HG03103 (cell line): ENCODE measurements around the gene SERPINH1.

Experiments used
- ATAC-seq: cut with Tn5 transposase; IDR thresholded peaks from one replicate; pipeline ENCODE4 v1.9.1; 2021; ENCODE audit warnings: low read depth; ENCODE audit not compliant: unreplicated experiment

Gene SERPINH1

DNA sequence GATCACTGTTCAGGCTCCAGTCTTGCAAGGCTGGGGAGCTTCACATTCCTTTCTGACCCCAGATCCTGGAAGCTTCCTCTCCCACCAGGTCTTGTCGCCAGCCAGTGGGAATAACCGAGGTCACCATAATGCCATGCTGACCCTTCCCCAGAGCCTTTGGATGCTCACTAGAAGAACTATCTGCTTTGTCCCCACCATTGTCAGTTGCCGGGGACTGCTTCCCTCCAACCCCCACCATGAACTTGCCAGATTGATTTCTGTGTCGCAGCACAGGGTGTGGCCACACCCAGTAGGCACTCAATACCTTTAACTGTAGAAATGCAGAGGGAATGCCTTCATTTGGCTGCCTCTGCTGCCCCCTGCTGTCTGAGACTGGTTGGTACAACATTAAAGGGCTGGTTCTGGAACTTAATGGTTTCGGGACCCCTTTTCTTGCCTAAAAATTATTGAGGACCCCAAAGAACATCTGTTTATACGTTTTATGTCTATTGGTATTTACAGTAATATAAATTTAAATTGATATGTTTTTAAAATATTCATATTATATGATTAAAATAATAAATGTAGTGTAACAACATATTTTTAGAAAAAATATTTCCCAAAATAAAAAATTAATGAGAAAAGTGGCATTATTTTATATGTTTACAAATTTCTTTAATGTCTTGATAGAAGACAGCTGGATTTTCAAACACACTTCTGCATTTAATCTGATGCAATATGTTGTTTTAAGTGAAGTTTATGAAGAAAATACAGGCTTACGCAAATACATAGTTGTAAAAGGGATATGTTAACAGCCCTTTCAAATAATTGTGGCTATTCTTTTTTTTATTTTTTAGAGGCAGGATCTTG, 29.6 kb upstream of the SERPINH1 start:
- no peak for ATAC-seq

DNA sequence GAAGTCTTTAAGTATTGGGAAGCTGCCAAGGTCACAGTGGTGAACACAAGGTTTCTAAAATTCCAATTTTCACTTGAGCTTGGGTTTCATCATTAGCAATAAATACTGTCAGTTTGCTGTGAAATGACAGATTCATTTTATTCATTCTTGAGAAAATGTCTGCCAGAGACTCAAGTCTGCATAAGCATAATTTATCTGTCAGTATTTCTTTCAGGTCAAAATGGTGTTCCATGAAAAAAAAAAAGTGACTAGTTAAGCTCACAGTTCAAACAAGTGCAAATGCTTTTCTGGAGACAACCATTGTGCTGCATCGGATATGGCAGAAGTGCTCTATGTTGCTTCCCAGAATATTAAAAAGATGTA, 28.2 kb upstream of the SERPINH1 start:
- no peak for ATAC-seq

DNA sequence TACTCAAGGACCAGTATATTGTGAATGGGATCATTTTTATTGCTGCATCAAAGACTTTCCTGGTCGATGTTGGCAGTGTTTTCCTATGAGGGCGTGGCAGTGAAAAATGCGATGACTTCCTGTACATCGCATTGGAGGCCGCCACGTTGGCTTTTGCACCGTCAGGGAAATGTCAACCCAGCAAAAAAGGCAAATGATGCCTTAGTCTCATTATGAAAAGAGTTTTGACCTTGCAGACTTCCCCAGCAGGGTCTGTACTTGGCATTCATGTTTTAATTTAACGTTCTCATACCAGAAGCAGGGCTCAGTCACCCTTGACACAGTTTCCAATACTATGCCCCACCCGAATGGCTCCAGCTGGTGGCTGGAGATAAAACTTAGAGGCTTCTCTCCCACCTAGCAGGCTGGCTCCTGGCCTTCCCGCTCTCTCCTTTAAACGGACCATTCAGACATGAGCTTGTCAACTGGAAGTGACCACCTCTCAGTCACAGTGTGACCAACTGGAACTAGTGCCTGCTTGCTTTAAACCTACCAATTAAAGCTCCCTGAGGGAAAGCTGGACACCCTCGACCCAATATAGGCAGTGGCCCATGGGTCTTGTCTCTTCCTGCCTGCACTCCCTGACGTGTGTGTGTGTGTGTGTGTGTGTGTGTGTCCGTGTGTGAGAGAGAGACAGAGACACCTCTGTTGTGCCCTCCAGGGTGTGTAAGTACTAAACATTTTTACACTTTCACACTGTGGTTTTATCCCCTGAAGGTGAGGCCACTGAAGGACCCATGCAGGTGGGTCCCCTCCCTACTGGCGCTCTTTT, 27.6 kb upstream of the SERPINH1 start:
- no peak for ATAC-seq

DNA sequence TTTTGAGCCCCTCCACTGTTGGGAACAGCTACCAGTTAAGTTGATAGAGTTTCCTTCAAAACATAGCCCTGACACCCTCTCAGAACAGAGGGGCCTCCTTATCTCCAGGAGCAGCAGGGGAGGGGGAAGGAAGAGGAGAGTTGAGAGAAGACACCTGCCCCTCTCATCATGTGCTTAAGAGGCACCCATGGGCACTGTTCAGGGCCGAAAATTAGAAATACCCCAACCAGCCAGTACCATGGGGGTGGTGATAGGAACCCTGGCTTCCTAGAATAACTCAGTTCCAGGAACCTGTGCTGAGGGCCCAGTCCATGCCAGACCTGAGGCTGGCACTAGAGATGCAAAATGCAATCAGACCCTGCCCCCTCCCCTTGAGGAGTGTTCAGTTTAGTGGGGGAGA, 27.0 kb upstream of the SERPINH1 start:
- ATAC-seq, result no peak

DNA sequence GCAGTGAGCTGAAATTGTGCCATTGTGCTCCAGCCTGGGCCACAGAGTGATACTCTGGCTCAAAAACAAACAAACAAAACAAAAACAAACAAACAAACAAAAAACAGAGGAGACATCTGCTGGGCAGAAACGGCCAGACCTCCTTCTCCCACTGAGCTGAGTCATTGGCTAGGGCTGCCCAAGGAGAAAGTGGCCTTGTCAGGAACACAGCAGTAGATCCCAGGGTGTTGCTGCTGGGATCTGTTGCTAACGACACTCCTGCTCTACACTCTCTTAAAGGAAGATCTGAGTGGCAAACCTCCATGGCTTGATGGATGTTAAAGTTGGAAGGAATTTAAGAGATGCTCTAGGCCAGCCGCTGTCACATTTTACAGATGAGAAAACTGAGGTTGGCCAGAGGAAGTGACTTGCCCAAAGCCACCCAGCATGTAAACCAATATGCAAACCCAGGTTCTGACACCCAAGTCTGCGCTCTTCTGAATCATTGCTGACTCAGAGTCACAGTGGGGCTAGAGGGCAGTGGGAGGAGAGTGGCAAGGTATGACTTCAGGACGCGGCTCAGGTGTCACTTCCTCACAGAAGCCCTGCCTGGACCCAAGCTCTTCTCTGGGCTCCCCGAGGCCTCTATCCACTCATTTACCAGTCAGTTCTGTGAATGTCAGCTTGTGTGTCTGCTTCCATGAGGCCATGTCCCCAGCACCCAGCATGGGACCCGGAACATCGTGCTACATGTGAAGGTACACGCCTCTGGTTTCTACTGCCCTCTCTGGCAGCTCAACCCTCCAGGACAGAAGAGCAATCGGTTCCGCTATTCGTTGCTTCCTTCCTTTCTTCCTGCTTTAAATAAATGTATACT, 25.0 kb upstream of the SERPINH1 start:
- no peak for ATAC-seq

DNA sequence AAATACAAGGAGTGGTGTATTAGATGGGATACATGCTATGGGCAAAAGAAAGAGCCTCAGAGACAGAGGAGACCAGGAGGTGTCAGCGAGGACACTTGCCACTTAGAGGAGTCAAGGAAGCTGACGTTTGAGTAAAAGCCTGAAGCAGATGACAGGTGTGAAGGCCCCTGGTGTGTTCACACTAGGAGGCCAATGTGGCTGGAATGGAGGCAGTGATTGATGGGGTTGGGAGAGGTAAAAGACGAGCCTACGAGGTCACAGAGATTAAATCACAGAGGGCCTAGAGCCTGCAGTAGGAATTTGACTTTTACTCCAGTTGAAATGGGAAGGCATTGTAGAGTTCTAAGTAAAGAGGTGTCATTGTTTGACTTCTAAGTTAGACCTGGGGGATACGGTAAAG, 24.3 kb upstream of the SERPINH1 start:
- ATAC-seq, result no peak

DNA sequence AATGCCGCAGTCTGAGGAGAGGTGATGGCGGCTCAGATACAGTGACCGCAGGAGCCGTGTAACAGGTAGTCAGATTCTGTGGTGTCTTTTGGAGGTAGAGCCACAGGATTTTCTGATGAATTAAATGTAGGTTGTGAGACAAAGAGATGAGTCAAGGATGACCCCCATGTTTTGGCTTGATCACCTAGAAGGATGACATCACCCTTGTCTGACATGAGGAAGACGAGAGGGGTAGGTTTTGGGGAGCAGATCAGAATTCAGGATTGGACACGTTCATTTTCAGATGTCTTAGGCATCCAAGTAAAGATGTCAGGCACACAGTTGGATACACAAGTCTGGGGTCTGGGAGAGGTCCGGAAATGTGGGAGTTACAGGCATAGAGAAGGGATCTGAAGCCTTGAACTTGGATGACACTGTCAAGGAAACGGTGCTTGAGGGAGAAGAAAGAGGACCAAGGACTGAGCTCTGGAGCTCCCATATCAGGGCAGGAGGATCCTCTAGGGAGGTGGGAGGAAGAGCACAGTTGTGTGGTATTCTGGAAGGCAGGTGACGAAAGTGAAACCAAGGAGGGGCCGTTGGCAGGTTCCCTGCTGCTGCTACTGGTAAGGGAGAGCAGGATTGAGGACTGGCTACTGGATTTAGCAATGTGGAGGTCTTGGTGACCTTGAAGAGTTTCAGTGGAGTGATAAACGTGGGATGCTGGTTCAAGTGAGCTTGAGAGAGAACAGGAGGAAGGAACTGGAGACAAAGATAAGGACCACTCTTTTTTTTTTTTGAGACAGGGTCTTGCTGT, 23.7 kb upstream of the SERPINH1 start:
- ATAC-seq, result no peak

GRCh38 chr11:75539459-75540334, 22.4 kb upstream of the SERPINH1 start:
- ATAC-seq, result no peak

- no peak for ATAC-seq
These were observed 20.6 kb upstream of the SERPINH1 start for GRCh38 chr11:75541193-75542087.

DNA sequence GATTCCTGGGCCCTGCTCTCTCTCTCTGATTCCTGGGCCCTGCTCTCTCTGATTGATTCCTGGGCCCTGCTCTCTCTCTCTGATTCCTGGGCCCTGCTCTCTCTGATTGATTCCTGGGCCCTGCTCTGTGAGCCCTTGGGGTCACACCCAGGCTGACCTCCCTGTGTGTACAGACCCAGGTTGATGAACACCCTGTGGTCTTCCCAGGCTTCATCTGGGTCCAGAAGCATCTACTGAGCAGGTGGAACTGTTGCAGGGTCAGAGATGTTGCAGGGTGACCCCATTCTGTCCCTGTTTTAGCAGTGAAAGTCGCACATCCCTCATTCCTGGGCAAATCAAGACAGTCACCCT, 20.0 kb upstream of the SERPINH1 start:
- no peak for ATAC-seq

GRCh38 chr11:75543806-75544205, 18.2 kb upstream of the SERPINH1 start:
- ATAC-seq, result no peak

GRCh38 chr11:75547177-75547576, 14.9 kb upstream of the SERPINH1 start:
- ATAC-seq, result no peak

- ATAC-seq, result no peak
These were observed 14.4 kb upstream of the SERPINH1 start for GRCh38 chr11:75547617-75548058.

DNA sequence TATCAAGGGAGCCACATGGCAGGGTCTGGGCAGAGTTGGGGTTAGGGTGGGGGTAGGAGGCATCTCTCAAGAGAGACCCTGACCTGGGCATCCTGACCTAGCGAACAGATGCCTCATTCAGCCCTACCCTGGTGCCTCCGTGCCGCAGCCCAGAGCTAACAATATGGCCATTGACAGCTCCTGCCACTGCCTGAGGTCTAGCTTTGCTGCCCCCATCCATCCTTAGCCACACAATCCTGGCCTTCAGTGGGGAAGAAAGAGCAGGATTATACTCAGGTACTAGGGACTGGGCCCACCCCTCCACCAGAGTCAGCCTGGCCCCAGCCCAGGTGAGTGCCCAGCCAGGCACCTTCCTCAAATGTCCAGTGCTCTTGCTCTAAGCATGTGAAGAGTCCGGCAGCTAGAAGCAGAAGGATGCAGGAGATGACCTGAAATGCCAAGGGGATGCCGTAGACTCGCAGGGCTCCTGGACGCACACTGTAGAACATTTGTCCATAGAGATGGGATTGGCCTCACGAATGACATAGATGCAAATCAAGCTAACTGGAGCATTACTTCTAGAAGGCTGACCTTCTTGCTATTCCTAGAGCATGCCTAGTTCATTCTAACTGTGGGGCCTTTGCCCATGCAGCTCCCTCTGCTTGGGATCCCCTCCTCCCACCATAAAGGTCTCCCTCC, 13.3 kb upstream of the SERPINH1 start:
- ATAC-seq, result no peak

DNA sequence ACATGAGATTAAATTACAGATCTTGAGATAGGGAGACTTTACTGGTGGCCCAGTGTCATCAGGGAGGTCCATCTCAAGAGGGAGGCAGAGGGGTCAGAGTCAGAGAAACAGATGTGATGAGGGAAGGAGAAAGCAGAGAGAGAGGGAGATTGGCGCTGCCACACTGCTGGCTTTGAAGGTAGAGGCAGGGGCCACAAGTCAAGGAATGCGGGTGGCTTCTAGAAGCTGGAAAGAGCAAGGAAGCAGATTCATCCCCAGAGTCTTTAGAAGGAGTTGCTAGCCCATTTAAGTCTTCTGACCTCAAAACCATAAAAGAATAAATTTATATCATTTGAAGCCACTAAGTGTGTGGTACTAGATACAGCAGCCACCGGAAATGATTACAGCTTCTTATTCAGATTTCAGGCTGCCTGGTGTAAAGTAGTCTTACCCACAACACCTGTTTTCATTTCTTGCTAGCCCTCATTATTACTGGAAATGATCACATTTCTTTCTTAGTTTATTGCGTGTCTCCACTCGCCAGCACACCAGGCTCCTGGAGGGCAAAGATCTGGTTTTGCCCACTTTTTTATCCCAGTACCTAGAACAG, 12.6 kb upstream of the SERPINH1 start:
- ATAC-seq, result no peak

DNA sequence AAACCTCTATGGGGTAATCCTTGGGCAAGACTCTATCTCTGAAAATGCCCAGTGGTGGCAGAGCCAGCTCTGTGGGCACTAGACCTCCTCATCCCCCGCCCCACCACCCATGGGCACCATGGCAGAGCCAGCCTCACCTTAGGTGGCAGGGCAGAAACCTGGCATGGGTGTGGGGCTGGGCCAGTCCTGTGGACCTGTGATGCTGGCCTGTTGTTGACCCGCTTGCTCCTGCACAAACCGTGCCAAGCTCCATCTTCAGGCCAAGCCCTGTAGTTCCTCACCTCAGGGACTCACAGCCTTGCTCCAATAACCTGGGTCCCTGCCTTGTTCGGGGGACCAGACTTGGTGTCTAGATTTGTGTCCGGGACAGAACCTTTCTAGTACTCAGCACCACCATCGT, 8.9 kb upstream of the SERPINH1 start:
- ATAC-seq, result no peak

- ATAC-seq, result no peak
These were observed 8.2 kb upstream of the SERPINH1 start for GRCh38 chr11:75553889-75554257.
